Panc1 (cell line): ENCODE measurements around the gene GSG1L.

Experiments used
- TF ChIP-seq, protein P1 (sequence below): fragments of 450-650 bp; IDR thresholded peaks from 2 replicates; pipeline ENCODE4 v1.5.1; 2017; ENCODE audit warnings: mild to moderate bottlenecking
- TF ChIP-seq, protein P2 (sequence below), 2 experiments: IDR thresholded peaks; 2 replicates each; pipeline ENCODE4 v1.6.1; 2011 to 2012; ENCODE audit warnings: low read depth in 2 of 2, control low read depth in 1 of 2, low read length in 1 of 2, mild to moderate bottlenecking in 1 of 2, moderate library complexity in 1 of 2; ENCODE audit not compliant: insufficient read depth in 1 of 2

DNA sequence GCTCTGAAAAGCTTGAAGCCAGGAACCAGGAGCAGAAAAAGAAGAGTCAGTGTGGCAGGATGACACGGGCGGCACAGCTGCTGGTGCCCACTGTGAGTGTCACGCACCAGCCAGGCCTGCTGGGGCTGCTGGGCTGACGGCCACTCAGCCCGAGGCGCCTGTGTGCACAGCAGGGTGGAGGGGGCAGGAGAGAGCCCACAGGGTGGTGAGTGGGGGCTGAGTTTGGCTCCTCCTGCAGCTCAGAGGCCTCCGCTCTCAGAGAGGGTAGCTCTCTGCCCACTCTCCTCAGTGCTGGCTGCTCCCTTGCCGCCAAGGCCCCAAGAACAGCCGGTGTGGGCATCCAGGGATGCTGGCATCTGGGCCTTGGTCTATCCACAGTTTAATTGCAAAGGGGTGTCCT lies 59.6 kb downstream of the GSG1L start:
- TF ChIP-seq, protein P1, sequence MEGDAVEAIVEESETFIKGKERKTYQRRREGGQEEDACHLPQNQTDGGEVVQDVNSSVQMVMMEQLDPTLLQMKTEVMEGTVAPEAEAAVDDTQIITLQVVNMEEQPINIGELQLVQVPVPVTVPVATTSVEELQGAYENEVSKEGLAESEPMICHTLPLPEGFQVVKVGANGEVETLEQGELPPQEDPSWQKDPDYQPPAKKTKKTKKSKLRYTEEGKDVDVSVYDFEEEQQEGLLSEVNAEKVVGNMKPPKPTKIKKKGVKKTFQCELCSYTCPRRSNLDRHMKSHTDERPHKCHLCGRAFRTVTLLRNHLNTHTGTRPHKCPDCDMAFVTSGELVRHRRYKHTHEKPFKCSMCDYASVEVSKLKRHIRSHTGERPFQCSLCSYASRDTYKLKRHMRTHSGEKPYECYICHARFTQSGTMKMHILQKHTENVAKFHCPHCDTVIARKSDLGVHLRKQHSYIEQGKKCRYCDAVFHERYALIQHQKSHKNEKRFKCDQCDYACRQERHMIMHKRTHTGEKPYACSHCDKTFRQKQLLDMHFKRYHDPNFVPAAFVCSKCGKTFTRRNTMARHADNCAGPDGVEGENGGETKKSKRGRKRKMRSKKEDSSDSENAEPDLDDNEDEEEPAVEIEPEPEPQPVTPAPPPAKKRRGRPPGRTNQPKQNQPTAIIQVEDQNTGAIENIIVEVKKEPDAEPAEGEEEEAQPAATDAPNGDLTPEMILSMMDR = no peak
- TF ChIP-seq, protein P2, sequence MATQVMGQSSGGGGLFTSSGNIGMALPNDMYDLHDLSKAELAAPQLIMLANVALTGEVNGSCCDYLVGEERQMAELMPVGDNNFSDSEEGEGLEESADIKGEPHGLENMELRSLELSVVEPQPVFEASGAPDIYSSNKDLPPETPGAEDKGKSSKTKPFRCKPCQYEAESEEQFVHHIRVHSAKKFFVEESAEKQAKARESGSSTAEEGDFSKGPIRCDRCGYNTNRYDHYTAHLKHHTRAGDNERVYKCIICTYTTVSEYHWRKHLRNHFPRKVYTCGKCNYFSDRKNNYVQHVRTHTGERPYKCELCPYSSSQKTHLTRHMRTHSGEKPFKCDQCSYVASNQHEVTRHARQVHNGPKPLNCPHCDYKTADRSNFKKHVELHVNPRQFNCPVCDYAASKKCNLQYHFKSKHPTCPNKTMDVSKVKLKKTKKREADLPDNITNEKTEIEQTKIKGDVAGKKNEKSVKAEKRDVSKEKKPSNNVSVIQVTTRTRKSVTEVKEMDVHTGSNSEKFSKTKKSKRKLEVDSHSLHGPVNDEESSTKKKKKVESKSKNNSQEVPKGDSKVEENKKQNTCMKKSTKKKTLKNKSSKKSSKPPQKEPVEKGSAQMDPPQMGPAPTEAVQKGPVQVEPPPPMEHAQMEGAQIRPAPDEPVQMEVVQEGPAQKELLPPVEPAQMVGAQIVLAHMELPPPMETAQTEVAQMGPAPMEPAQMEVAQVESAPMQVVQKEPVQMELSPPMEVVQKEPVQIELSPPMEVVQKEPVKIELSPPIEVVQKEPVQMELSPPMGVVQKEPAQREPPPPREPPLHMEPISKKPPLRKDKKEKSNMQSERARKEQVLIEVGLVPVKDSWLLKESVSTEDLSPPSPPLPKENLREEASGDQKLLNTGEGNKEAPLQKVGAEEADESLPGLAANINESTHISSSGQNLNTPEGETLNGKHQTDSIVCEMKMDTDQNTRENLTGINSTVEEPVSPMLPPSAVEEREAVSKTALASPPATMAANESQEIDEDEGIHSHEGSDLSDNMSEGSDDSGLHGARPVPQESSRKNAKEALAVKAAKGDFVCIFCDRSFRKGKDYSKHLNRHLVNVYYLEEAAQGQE (IDR thresholded peaks at IDR 0.05; ENCODE audit: insufficient read depth in 1 of 2, low read depth in 2 of 2, low read length in 1 of 2) = no peak
